Measurements from ENCODE around the gene BMP8B. TPM values are rescaled to one million over a fixed set of nuclear protein-coding genes. Genes with fewer than 3 reads are reported as not detected.
"Not testable (repeated sequence)": the region's sequence is repeated elsewhere in the genome, so short reads cannot be mapped to it uniquely, and the experiment has no call there.

BMP8B gene
- total RNA-seq, 1 experiment from 2014 or later, result 0.42 TPM

DNA sequence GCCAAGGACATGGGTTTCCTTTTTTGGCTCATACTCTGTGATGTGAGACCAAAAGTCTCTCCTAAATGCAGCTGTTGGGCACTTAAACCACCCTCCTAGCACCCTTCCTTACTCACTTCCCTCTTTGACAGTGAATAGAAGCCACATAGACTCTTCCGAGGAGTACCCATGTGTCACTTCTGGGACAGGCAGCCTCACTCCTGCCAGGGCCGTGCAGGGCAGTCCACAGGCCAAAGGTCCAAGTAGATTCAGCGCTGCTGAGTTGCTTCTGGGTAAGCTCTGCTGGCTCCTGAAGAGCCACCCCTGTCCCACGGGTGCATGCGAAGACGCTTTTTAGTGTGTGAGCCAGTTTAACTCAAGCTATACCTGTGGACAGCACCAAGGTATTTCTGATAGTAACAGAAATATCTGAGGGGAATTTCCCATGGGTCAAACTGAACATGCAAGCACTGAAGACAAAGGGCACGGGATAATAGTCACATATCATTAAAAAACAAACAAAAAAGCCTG, 36.8 kb upstream of the BMP8B start:
- Histone ChIP-seq H3K27me3 (ENCODE audit: insufficient read depth, low read length) (no peaks in the 10 kb centered on the region), H3K9me3 (ENCODE audit: control insufficient read depth, low read depth, low read length) (no peaks in the 10 kb centered on the region), H2BK20ac (ENCODE audit: low read depth, low read length, poor library complexity, severe bottlenecking) (no peak overlapping the region), H2BK5ac (ENCODE audit: insufficient read length, low read length) (no peak overlapping the region), H4K8ac (replicated peaks; ENCODE audit: insufficient read length, low read depth, low read length) (no peak overlapping the region), H3K23me2 (ENCODE audit: insufficient read length, low read depth, low read length, poor library complexity, severe bottlenecking) (no peaks in the 10 kb centered on the region), H3K18ac (ENCODE audit: insufficient read length, low read depth, low read length) (no peak overlapping the region), H3K4me2 (ENCODE audit: insufficient read depth, insufficient read length, low read length) (no peak overlapping the region), H4K5ac (ENCODE audit: insufficient read length, low read depth, low read length) (no peak overlapping the region), H3K79me2 (ENCODE audit: insufficient read depth, low read length) (no peaks in the 10 kb centered on the region), H3K14ac (ENCODE audit: insufficient read depth, low read length) (no peak overlapping the region), H3K4me1 (ENCODE audit: insufficient read depth, low read length) (no peaks in the 10 kb centered on the region), H2AK5ac (ENCODE audit: insufficient read length, low read length) (no peak overlapping the region), H4K20me1 (ENCODE audit: control insufficient read depth, insufficient read depth, insufficient read length) (no peaks in the 10 kb centered on the region), H3K4ac (ENCODE audit: low read depth, low read length) (no peak overlapping the region), H3K56ac (ENCODE audit: insufficient read length, low read depth, low read length) (no peak overlapping the region), H3K79me1 (ENCODE audit: insufficient read depth, low read depth, low read length, poor library complexity, severe bottlenecking) (no peaks in the 10 kb centered on the region), H2BK12ac (ENCODE audit: insufficient read length, low read depth, low read length) (no peak overlapping the region), H3K9ac (ENCODE audit: extremely low read depth, insufficient read length, low read length) (no peak overlapping the region), H4K91ac (ENCODE audit: insufficient read length, low read depth, low read length) (no peak overlapping the region), H2BK120ac (ENCODE audit: low read depth, low read length, poor library complexity, severe bottlenecking) (no peak overlapping the region), H3T11ph (ENCODE audit: low read length) (no peak overlapping the region), H3K23ac (ENCODE audit: insufficient read length, low read depth, low read length) (no peak overlapping the region), H2AFZ (ENCODE audit: low read length) (no peak overlapping the region), H3K27ac (ENCODE audit: insufficient read length, low read depth, low read length) (no peak overlapping the region), H2BK15ac (ENCODE audit: low read depth, low read length) (no peak overlapping the region)
- Mint-ChIP-seq H3K27me3 (ENCODE audit: low read depth) (peaks cover 14% of the 10 kb centered on the region), H3K9me3 (no peaks in the 10 kb centered on the region), H3K27ac (no peak overlapping the region), H3K4me1 (peaks cover 3 to 9% of the 10 kb centered on the region in 2 experiments; a peak in 3 of 4 replicates), H3K36me3 (ENCODE audit: insufficient read depth in 1 of 3, low read depth in 3 of 3) (no peaks in the 10 kb centered on the region), H3K4me3 (no peak overlapping the region)
- TF ChIP-seq, protein P1, sequence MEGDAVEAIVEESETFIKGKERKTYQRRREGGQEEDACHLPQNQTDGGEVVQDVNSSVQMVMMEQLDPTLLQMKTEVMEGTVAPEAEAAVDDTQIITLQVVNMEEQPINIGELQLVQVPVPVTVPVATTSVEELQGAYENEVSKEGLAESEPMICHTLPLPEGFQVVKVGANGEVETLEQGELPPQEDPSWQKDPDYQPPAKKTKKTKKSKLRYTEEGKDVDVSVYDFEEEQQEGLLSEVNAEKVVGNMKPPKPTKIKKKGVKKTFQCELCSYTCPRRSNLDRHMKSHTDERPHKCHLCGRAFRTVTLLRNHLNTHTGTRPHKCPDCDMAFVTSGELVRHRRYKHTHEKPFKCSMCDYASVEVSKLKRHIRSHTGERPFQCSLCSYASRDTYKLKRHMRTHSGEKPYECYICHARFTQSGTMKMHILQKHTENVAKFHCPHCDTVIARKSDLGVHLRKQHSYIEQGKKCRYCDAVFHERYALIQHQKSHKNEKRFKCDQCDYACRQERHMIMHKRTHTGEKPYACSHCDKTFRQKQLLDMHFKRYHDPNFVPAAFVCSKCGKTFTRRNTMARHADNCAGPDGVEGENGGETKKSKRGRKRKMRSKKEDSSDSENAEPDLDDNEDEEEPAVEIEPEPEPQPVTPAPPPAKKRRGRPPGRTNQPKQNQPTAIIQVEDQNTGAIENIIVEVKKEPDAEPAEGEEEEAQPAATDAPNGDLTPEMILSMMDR (conservative IDR thresholded peaks at IDR 0.05), result no peak
- no peak for DNase-seq
- no CpG with 5 or more reads among the region's 7 CpGs for WGBS (ENCODE audit: extremely low coverage, insufficient read length, low lambda C conversion rate)

DNA sequence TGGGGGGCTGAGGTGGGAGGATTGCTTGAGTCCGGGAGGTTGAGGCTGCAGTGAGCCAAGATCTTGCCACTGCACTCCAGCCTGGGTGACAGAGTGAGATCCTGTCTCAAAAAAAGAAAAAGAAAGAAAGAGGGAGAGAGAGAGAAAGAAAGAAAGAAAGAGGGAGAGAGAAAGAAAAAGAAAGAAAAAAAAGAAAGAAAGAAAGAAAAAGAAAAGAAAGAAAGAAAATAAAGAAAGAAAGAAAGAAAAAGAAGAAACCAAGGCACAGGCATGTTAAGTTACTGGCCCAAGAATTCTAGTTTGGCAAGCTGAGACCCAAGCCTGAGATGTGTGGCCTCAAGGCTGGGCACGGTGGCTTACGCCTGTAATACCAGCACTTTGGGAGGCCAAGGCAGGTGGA, 34.8 kb upstream of the BMP8B start:
- not testable (repeated sequence) for H4K20me1 ChIP-seq (ENCODE audit: control insufficient read depth, insufficient read depth, insufficient read length); H3K4me1 ChIP-seq (ENCODE audit: insufficient read depth, low read length); H3K9ac ChIP-seq (ENCODE audit: extremely low read depth, insufficient read length, low read length); H3K79me1 ChIP-seq (ENCODE audit: insufficient read depth, low read depth, low read length, poor library complexity, severe bottlenecking); H2AFZ ChIP-seq (ENCODE audit: low read length); H3K4ac ChIP-seq (ENCODE audit: low read depth, low read length); H3K18ac ChIP-seq (ENCODE audit: insufficient read length, low read depth, low read length); H3K27ac ChIP-seq (ENCODE audit: insufficient read length, low read depth, low read length); H4K8ac ChIP-seq (replicated peaks; ENCODE audit: insufficient read length, low read depth, low read length); H3K4me1 Mint-ChIP-seq; H2BK12ac ChIP-seq (ENCODE audit: insufficient read length, low read depth, low read length); H2BK20ac ChIP-seq (ENCODE audit: low read depth, low read length, poor library complexity, severe bottlenecking); H2AK5ac ChIP-seq (ENCODE audit: insufficient read length, low read length); H4K5ac ChIP-seq (ENCODE audit: insufficient read length, low read depth, low read length); H4K91ac ChIP-seq (ENCODE audit: insufficient read length, low read depth, low read length); H3K36me3 Mint-ChIP-seq (ENCODE audit: insufficient read depth in 1 of 3, low read depth in 3 of 3); DNase-seq; H3K14ac ChIP-seq (ENCODE audit: insufficient read depth, low read length); H2BK15ac ChIP-seq (ENCODE audit: low read depth, low read length); H3K56ac ChIP-seq (ENCODE audit: insufficient read length, low read depth, low read length); H3K23ac ChIP-seq (ENCODE audit: insufficient read length, low read depth, low read length); H3K23me2 ChIP-seq (ENCODE audit: insufficient read length, low read depth, low read length, poor library complexity, severe bottlenecking); H3K79me2 ChIP-seq (ENCODE audit: insufficient read depth, low read length); H3T11ph ChIP-seq (ENCODE audit: low read length); H3K4me2 ChIP-seq (ENCODE audit: insufficient read depth, insufficient read length, low read length); H2BK120ac ChIP-seq (ENCODE audit: low read depth, low read length, poor library complexity, severe bottlenecking); H3K9me3 Mint-ChIP-seq; H2BK5ac ChIP-seq (ENCODE audit: insufficient read length, low read length); H3K27ac Mint-ChIP-seq; H3K9me3 ChIP-seq (ENCODE audit: control insufficient read depth, low read depth, low read length); H3K27me3 ChIP-seq (ENCODE audit: insufficient read depth, low read length); H3K4me3 Mint-ChIP-seq
- peaks cover 10% of the 10 kb centered on the region for H3K27me3 Mint-ChIP-seq (ENCODE audit: low read depth)
- no CpG with 5 or more reads among the region's 3 CpGs for WGBS (ENCODE audit: extremely low coverage, insufficient read length, low lambda C conversion rate)

Data from H9 (cell line).